MCF 10A (cell line): ENCODE results near the gene OAF. TPM values are rescaled to one million over a fixed set of nuclear protein-coding genes. Genes with fewer than 3 reads are reported as not detected.
A peak's percentile ranks its signal among the peaks of the same experiment; 100 is the strongest.

Experiments
- BruUV-seq: library from RNA; stranded (reverse); fragments of 400-500 nt; replicated peaks from 2 replicates; lab custom pipeline; 2021; lab: Mats Ljungman, UMichigan
- CTCF ChIA-PET: fragments of 300-600 bp; sonication (Branson Sonifier 250); formaldehyde crosslinking; extraction: SDS; loops from one replicate; lab custom pipeline; 2021; ENCODE audit warnings: antibody characterized with exemption, inconsistent platforms; lab: Yijun Ruan, JAX
- POLR2A ChIA-PET: fragments of 300-600, 350-650 bp; sonication (Branson Sonifier 250); formaldehyde crosslinking; extraction: SDS; loops from one replicate; lab custom pipeline; 2020; ENCODE audit warnings: antibody characterized with exemption, inconsistent platforms; lab: Yijun Ruan, JAX
- DNase-seq: peaks from one replicate; pipeline ENCODE4 v3.0.0-alpha.2; 2018; ENCODE audit not compliant: unreplicated experiment
- H3K27ac Mint-ChIP-seq: one replicate; pipeline ENCODE4 v1.8.0; 2022; ENCODE audit warnings: mild to moderate bottlenecking, low read depth, mixed read lengths; ENCODE audit not compliant: unreplicated experiment
- H3K27me3 Mint-ChIP-seq: one replicate; pipeline ENCODE4 v1.8.0; 2022; ENCODE audit warnings: mixed read lengths; ENCODE audit not compliant: insufficient read depth, unreplicated experiment
- H3K36me3 Mint-ChIP-seq: one replicate; pipeline ENCODE4 v1.8.0; 2022; ENCODE audit warnings: mild to moderate bottlenecking, moderate library complexity, mixed read lengths; ENCODE audit not compliant: insufficient read depth, unreplicated experiment
- H3K4me1 Mint-ChIP-seq: one replicate; pipeline ENCODE4 v1.8.0; 2022; ENCODE audit warnings: mixed read lengths; ENCODE audit not compliant: insufficient read depth, unreplicated experiment
- H3K4me3 Mint-ChIP-seq: one replicate; pipeline ENCODE4 v1.8.0; 2022; ENCODE audit warnings: mild to moderate bottlenecking, moderate library complexity, mixed read lengths; ENCODE audit not compliant: unreplicated experiment
- H3K9me3 Mint-ChIP-seq: one replicate; pipeline ENCODE4 v1.8.0; 2022; ENCODE audit warnings: mixed read lengths; ENCODE audit not compliant: unreplicated experiment
- intact Hi-C: fragments of 100-400 bp; cut with micrococcal nuclease; formaldehyde crosslinking; loops from 2 replicates; pipeline ENCODE4 v1.14.1; 2022
- total RNA-seq: library from RNA; stranded (reverse); gene quantifications from 2 replicates; pipeline ENCODE4 v1.2.3, GENCODE V29; 2022
- TF ChIP-seq, protein P1 (sequence below): fragments of 200-600 bp; IDR thresholded peaks from one replicate; pipeline ENCODE4 v1.8.0; 2022; ENCODE audit warnings: antibody characterized with exemption, mild to moderate bottlenecking; ENCODE audit not compliant: unreplicated experiment

The OAF gene
- total RNA-seq, 1 experiment from 2014 or later: 21.6 TPM

- ChIA-PET POLR2A (interaction anchor here (1.6 to 1.8 kb wide), 2 partner anchors 31 to 33 kb away, joined by 5 to 10 read pairs; partner anchors contain the start of gene TRIM29), CTCF (interaction anchor here (0.6 to 8.9 kb wide), 25 partner anchors 10 to 418 kb away, joined by 3 to 220 read pairs (median 4); partner anchors contain the start of gene TRIM29)
- TF ChIP-seq, protein P1, sequence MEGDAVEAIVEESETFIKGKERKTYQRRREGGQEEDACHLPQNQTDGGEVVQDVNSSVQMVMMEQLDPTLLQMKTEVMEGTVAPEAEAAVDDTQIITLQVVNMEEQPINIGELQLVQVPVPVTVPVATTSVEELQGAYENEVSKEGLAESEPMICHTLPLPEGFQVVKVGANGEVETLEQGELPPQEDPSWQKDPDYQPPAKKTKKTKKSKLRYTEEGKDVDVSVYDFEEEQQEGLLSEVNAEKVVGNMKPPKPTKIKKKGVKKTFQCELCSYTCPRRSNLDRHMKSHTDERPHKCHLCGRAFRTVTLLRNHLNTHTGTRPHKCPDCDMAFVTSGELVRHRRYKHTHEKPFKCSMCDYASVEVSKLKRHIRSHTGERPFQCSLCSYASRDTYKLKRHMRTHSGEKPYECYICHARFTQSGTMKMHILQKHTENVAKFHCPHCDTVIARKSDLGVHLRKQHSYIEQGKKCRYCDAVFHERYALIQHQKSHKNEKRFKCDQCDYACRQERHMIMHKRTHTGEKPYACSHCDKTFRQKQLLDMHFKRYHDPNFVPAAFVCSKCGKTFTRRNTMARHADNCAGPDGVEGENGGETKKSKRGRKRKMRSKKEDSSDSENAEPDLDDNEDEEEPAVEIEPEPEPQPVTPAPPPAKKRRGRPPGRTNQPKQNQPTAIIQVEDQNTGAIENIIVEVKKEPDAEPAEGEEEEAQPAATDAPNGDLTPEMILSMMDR: peak; percentile 93
- Mint-ChIP-seq H3K9me3 (peaks cover 7% of the 10 kb centered on the region), H3K36me3 (no peaks in the 10 kb centered on the region), H3K4me3 (peak overlapping the region; percentile 70), H3K27ac (no peak overlapping the region), H3K4me1 (no peaks in the 10 kb centered on the region), H3K27me3 (peaks cover 45% of the 10 kb centered on the region)
- intact Hi-C loops: loop anchor here (1.0 to 5.0 kb wide), 3 partner anchors 32 to 503 kb away; no protein-coding TSS in a partner anchor
- peak; percentile 68 for DNase-seq
- BruUV-seq: no TSS peak
Measured at GRCh38 chr11:120168960-120169681, 41.7 kb upstream of the OAF start.

- DNase-seq: no peak
- ChIA-PET POLR2A (interaction anchor here (1.8 kb wide), 1 partner anchor 34 kb away, joined by 5 read pairs; no protein-coding TSS in a partner anchor), CTCF (interaction anchor here (0.5 to 8.9 kb wide), 22 partner anchors 10 to 152 kb away, joined by 3 to 220 read pairs (median 4); partner anchors contain the start of gene TRIM29)
- Mint-ChIP-seq H3K27ac (no peak overlapping the region), H3K4me1 (no peaks in the 10 kb centered on the region), H3K36me3 (no peaks in the 10 kb centered on the region), H3K9me3 (peaks cover 7% of the 10 kb centered on the region), H3K27me3 (peaks cover 48% of the 10 kb centered on the region), H3K4me3 (no peak overlapping the region)
- intact Hi-C loops: loop anchor here (1.0 to 5.0 kb wide), 3 partner anchors 33 to 504 kb away; no protein-coding TSS in a partner anchor
- BruUV-seq: no TSS peak
- TF ChIP-seq, protein P1: no peak
Measured at GRCh38 chr11:120169981-120170698, 40.7 kb upstream of the OAF start.

DNA sequence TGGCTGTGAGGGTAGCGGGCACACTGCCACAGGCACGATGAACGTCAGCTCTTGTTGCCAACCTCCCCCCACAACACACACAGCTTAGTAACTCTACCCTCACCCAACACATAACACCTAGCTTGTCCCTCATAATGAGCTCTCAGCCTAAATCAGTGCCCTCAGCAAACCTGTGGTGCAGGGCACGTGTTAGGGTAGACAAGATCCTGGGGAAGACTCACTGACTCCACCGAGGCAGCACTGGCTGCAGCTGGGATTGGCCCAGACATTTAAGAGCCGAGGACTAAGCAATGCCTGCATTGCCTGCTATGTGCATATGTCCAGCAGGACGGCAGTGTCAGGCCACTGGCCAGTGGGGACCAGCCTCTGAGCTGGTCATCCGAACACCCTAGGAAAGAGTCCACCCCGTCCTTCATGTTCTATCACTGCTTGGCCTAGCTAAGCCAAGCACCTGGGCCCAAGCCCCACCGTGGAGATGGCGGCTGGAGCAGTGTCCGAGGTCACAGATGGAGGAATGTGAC lies 40.0 kb upstream of the OAF start:
- no TSS peak for BruUV-seq

More for the DNA sequence above, 40.0 kb upstream of the OAF start:
- TF ChIP-seq, protein P1: no peak
- CTCF ChIA-PET: interaction anchor here (0.7 to 8.9 kb wide), 18 partner anchors 9 to 896 kb away, joined by 3 to 220 read pairs (median 5); partner anchors contain the start of gene TRIM29
- H3K27ac Mint-ChIP-seq: no peak overlapping the region
- H3K4me1 Mint-ChIP-seq: no peaks in the 10 kb centered on the region
- peaks cover 2% of the 10 kb centered on the region for H3K9me3 Mint-ChIP-seq
- peaks cover 48% of the 10 kb centered on the region for H3K27me3 Mint-ChIP-seq
- no peak for DNase-seq
- no peaks in the 10 kb centered on the region for H3K36me3 Mint-ChIP-seq
- POLR2A ChIA-PET: interaction anchor here (0.6 to 1.0 kb wide), 3 partner anchors 53 to 129 kb away, joined by 3 to 4 read pairs (median 4); no protein-coding TSS in a partner anchor
- H3K4me3 Mint-ChIP-seq: no peak overlapping the region
- intact Hi-C loops: no loop called here
